Embryonic facial prominence (tissue), 1 donor: ENCODE data around the gene KIF12.

Experiments used
- DNase-seq: peaks from one replicate; pipeline ENCODE4 v3.0.0-alpha.2; 2016; ENCODE audit errors: extremely low spot score

The KIF12 gene

GRCh38 chr9:114069476-114070187 is 29.5 kb downstream of the KIF12 start:
- DNase-seq = no peak

GRCh38 chr9:114065304-114065703 is 33.8 kb downstream of the KIF12 start:
- DNase-seq = no peak

GRCh38 chr9:114061830-114062474 is 37.1 kb downstream of the KIF12 start:
- DNase-seq = no peak

GRCh38 chr9:114061292-114061691 is 37.8 kb downstream of the KIF12 start:
- no peak for DNase-seq

- no peak for DNase-seq
Measured at GRCh38 chr9:114060711-114061110, 38.4 kb downstream of the KIF12 start.

- DNase-seq = no peak
Measured at GRCh38 chr9:114060070-114060469, 39.0 kb downstream of the KIF12 start.

- no peak for DNase-seq
Measured at GRCh38 chr9:114059047-114059803, 39.9 kb downstream of the KIF12 start.

GRCh38 chr9:114058688-114059046 is 40.4 kb downstream of the KIF12 start:
- no peak for DNase-seq

- DNase-seq = no peak
Measured at GRCh38 chr9:114057161-114057885, 41.8 kb downstream of the KIF12 start.

- DNase-seq = no peak
Measured at GRCh38 chr9:114056527-114056926, 42.6 kb downstream of the KIF12 start.

- no peak for DNase-seq
Measured at GRCh38 chr9:114055894-114056293, 43.2 kb downstream of the KIF12 start.

- no peak for DNase-seq
Measured at GRCh38 chr9:114055061-114055460, 44.0 kb downstream of the KIF12 start.

GRCh38 chr9:114054191-114054690 is 44.9 kb downstream of the KIF12 start:
- DNase-seq = no peak

GRCh38 chr9:114053246-114054005 is 45.7 kb downstream of the KIF12 start:
- DNase-seq = no peak

- DNase-seq = no peak
Measured at GRCh38 chr9:114051706-114052105, 47.4 kb downstream of the KIF12 start.

- no peak for DNase-seq
Measured at GRCh38 chr9:114051281-114051680, 47.8 kb downstream of the KIF12 start.

- DNase-seq = no peak
Measured at GRCh38 chr9:114050646-114051045, 48.4 kb downstream of the KIF12 start.

- no peak for DNase-seq
Measured at GRCh38 chr9:114050226-114050568, 48.9 kb downstream of the KIF12 start.

GRCh38 chr9:114049441-114050225 is 49.5 kb downstream of the KIF12 start:
- no peak for DNase-seq
